Upper lobe of right lung (tissue), 1 donor: ENCODE results near the gene GCK. TPM values are rescaled to one million over a fixed set of nuclear protein-coding genes. Genes with fewer than 3 reads are reported as not detected.

Experiments used
- ATAC-seq: fragments of 200-7000 bp; cut with Tn5 transposase; one replicate; pipeline ENCODE4 v1.9.1; 2020; ENCODE audit warnings: mild to moderate bottlenecking, moderate library complexity
- DNase-seq: peaks from one replicate; pipeline ENCODE4 v3.0.0-alpha.2; 2020
- H3K27ac ChIP-seq: fragments of 200-600 bp; one replicate; pipeline ENCODE4 v1.8.0; 2022
- H3K27me3 ChIP-seq: fragments of 200-600 bp; one replicate; pipeline ENCODE4 v1.8.0; 2022; ENCODE audit warnings: mild to moderate bottlenecking
- H3K36me3 ChIP-seq: fragments of 200-600 bp; one replicate; pipeline ENCODE4 v1.8.0; 2022
- H3K4me1 ChIP-seq: fragments of 200-600 bp; one replicate; pipeline ENCODE4 v1.8.0; 2022
- H3K4me3 ChIP-seq: fragments of 200-600 bp; one replicate; pipeline ENCODE4 v1.8.0; 2022; ENCODE audit warnings: mild to moderate bottlenecking
- H3K9me3 ChIP-seq: fragments of 200-600 bp; one replicate; pipeline ENCODE4 v1.8.0; 2022
- CTCF ChIP-seq: fragments of 200-600 bp; IDR thresholded peaks from one replicate; pipeline ENCODE4 v1.8.0; 2022; ENCODE audit warnings: antibody characterized with exemption
- intact Hi-C: fragments of 100-400 bp; cut with DNase I; formaldehyde crosslinking; loops from one replicate; pipeline ENCODE4 v1.11.0; 2022
- total RNA-seq: library from RNA; stranded (reverse); fragmentation: NEBNext Ultra II Directional; extraction: Animal tissue kit (Norgen Biotek cat#: 25700); gene quantifications from one replicate; pipeline ENCODE4 v1.2.1, GENCODE V29; 2021
- donor health status: DM: no; HTN: yes; CAD: no; lungs with severe emphysema.

The GCK gene
- total RNA-seq, 1 donor from 2014 or later = 0.23 TPM

DNA sequence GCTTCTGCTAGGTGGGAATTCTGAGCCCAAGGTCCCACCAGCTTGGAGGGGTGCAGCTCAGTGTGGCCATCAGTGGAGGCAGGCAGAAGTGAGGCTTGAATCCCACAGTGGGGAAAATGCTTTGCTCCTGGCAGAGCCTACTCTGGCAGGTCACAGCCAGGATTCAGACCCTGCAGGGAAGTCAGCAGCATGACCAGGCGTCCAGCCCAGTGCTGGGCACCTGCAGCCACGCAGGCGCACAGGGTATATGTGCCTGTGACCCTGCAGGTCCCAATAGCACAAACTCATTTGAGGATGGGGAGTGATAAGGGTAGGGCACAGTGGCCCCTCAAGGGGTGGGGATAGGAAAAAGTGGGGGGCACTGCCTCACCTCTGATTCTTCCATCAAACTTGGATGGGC lies 93.5 kb downstream of the GCK start:
- no peak for DNase-seq
- Histone ChIP-seq H3K4me3 (no peak overlapping the region), H3K27ac (no peak overlapping the region), H3K4me1 (no peaks in the 10 kb centered on the region), H3K9me3 (no peaks in the 10 kb centered on the region), H3K36me3 (no peaks in the 10 kb centered on the region), H3K27me3 (no peaks in the 10 kb centered on the region)
- no peak for TF ChIP-seq CTCF
- intact Hi-C loops = no loop called here
- ATAC-seq = no peak

DNA sequence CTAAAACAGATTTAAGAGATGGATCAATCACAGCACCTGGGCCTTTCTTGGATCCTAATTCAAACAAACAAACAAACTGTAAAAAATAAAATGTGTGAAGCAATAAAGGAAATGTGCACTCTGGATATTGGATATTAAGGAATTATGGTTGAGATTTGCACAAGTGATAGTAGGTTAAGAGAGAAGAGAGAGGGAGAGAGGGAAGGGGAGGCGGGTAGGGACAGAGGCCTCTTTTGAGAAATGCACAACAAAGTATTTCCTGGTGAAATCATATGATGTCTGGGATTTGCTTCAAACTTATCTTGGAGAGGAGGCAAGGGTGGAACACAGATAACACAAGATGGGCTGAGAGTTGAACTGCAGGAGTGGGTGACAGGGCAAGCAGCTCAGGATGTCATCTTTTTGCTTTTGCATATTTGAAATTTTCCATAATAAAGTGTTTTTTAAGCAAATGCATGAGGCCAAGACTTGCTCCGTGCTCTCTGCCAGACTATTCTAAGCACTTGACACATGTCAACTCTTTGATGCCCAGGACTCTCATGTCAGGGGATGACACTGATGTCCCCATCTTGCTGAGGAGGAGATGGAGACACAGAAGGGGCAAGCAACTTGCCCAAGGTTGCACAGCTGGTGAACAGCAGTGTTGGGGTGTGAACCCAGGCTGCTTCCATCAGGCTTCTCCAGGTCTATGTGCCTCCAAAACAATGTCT lies 94.2 kb downstream of the GCK start:
- no peaks in the 10 kb centered on the region for H3K9me3 ChIP-seq

GRCh38 chr7:44094365-44094764 lies 94.9 kb downstream of the GCK start:
- intact Hi-C loops = no loop called here
- no peaks in the 10 kb centered on the region for H3K27me3 ChIP-seq
- H3K36me3 ChIP-seq = no peaks in the 10 kb centered on the region
- peak overlapping the region; percentile 44 for H3K27ac ChIP-seq
- no peaks in the 10 kb centered on the region for H3K9me3 ChIP-seq
- no peak for TF ChIP-seq CTCF
- no peaks in the 10 kb centered on the region for H3K4me1 ChIP-seq
- H3K4me3 ChIP-seq = no peak overlapping the region
- DNase-seq (no peak), ATAC-seq (no peak)

More for the DNA sequence above, 94.2 kb downstream of the GCK start:
- no peak overlapping the region for H3K27ac ChIP-seq
- intact Hi-C loops = no loop called here
- no peaks in the 10 kb centered on the region for H3K27me3 ChIP-seq
- no peak for TF ChIP-seq CTCF
- DNase-seq = no peak
- H3K4me3 ChIP-seq = no peak overlapping the region
- no peaks in the 10 kb centered on the region for H3K4me1 ChIP-seq
- no peak for ATAC-seq
- no peaks in the 10 kb centered on the region for H3K36me3 ChIP-seq

Other genes with a start within 250 kb of the GCK start
- not detected for gene SPDYE1, start 191.5 kb downstream of the GCK start, total RNA-seq
- gene DBNL, start 144.7 kb downstream of the GCK start, total RNA-seq = 93.7 TPM
- 1.1 TPM for gene PGAM2, start 123.9 kb downstream of the GCK start, total RNA-seq
- 26.8 TPM for gene POLM, start 106.9 kb downstream of the GCK start, total RNA-seq
- 272 TPM for gene AEBP1, start 85.1 kb downstream of the GCK start, total RNA-seq
- 60.2 TPM for gene POLD2, start 65.9 kb downstream of the GCK start, total RNA-seq
- gene MYL7, start 48.1 kb downstream of the GCK start, total RNA-seq = 3.1 TPM
- 54.7 TPM for gene YKT6, start 11.5 kb upstream of the GCK start, total RNA-seq
- 0.17 TPM for gene CAMK2B, start 136.2 kb upstream of the GCK start, total RNA-seq